ENCODE results near the gene KPNA3. TPM values are rescaled to one million over a fixed set of nuclear protein-coding genes. Genes with fewer than 3 reads are reported as not detected.

Gene KPNA3
- total and polyA plus RNA-seq, 9 donors: 9.1 to 30.9 (median 19.6) TPM

- intact Hi-C loops (cut with DNase I): no loop called here
Measured at GRCh38 chr13:49683489-49683888, 109.0 kb downstream of the KPNA3 start.

GRCh38 chr13:49681842-49682435 lies 110.5 kb downstream of the KPNA3 start:
- Histone ChIP-seq H3K27ac (no peak overlapping the region), H3K27me3 (no peaks in the 10 kb centered on the region), H3K9me3 (no peaks in the 10 kb centered on the region), H3K4me3 (no peak overlapping the region), H3K36me3 (no peaks in the 10 kb centered on the region), H3K4me1 (ENCODE audit: insufficient read depth) (peaks cover 2% of the 10 kb centered on the region)
- intact Hi-C loops (cut with DNase I): no loop called here
- TF ChIP-seq POLR2A (IDR thresholded peaks at IDR 0.05) (no peak), CTCF (IDR thresholded peaks at IDR 0.05) (no peak)
- DNase-seq: no peak
- 73 to 87% (median 84%) methylated on average over 4 of the region's 4 CpGs for WGBS, 3 donors

More at GRCh38 chr13:49683489-49683888, 109.0 kb downstream of the KPNA3 start:
- DNase-seq: no peak
- Histone ChIP-seq H3K27ac (no peak overlapping the region), H3K36me3 (no peaks in the 10 kb centered on the region), H3K4me3 (no peak overlapping the region), H3K4me1 (ENCODE audit: insufficient read depth) (peaks cover 3% of the 10 kb centered on the region), H3K27me3 (no peaks in the 10 kb centered on the region), H3K9me3 (no peaks in the 10 kb centered on the region)
- 91 to 95% (median 92%) methylated on average over 6 of the region's 6 CpGs for WGBS, 3 donors
- TF ChIP-seq POLR2A (IDR thresholded peaks at IDR 0.05): no peak
- TF ChIP-seq CTCF (IDR thresholded peaks at IDR 0.05): no peak
- TF ChIP-seq EP300 (IDR thresholded peaks at IDR 0.05): no peak

GRCh38 chr13:49679246-49679645 lies 113.2 kb downstream of the KPNA3 start:
- TF ChIP-seq EP300 (IDR thresholded peaks at IDR 0.05): no peak
- no peak for TF ChIP-seq POLR2A (IDR thresholded peaks at IDR 0.05)
- TF ChIP-seq CTCF (IDR thresholded peaks at IDR 0.05): no peak
- Histone ChIP-seq H3K9me3 (no peaks in the 10 kb centered on the region), H3K27me3 (no peaks in the 10 kb centered on the region), H3K27ac (no peak overlapping the region), H3K36me3 (no peaks in the 10 kb centered on the region), H3K4me3 (no peak overlapping the region), H3K4me1 (ENCODE audit: insufficient read depth) (no peaks in the 10 kb centered on the region)
- intact Hi-C loops (cut with DNase I): loop anchor here in 1 of 4 donors (10.0 kb wide), 1 partner anchor 166 kb away; no protein-coding TSS in a partner anchor
- WGBS, 3 donors: 41 to 59% (median 44%) methylated on average over 3 of the region's 3 CpGs
- DNase-seq: no peak

GRCh38 chr13:49678191-49678914 lies 114.1 kb downstream of the KPNA3 start:
- H3K9me3 ChIP-seq: no peaks in the 10 kb centered on the region
- intact Hi-C loops (cut with DNase I): loop anchor here in 1 of 4 donors (10.0 kb wide), 1 partner anchor 166 kb away; no protein-coding TSS in a partner anchor
- WGBS, 3 donors: 96% methylated on average over 46 to 48 of the region's 48 CpGs
- no peaks in the 10 kb centered on the region for H3K36me3 ChIP-seq
- no peak overlapping the region for H3K27ac ChIP-seq
- no peaks in the 10 kb centered on the region for H3K27me3 ChIP-seq
- H3K4me1 ChIP-seq (ENCODE audit: insufficient read depth): no peaks in the 10 kb centered on the region
- no peak overlapping the region for H3K4me3 ChIP-seq
- no peak for TF ChIP-seq POLR2A (IDR thresholded peaks at IDR 0.05)
- no peak for TF ChIP-seq CTCF (IDR thresholded peaks at IDR 0.05)
- DNase-seq: no peak

Measured in ovary (tissue), 9 donors.